ENCODE measurements around the gene COA3.

Gene COA3

GRCh38 chr17:42759982-42760651, 38.4 kb downstream of the COA3 start:
- no peak for DNase-seq

- no peak for DNase-seq
These were observed 43.7 kb downstream of the COA3 start for GRCh38 chr17:42754782-42755181.

- no peak for DNase-seq
These were observed 46.9 kb downstream of the COA3 start for GRCh38 chr17:42751628-42752027.

GRCh38 chr17:42750739-42751344, 47.7 kb downstream of the COA3 start:
- peak in 1 of 56 donors; percentile 11 for DNase-seq

GRCh38 chr17:42748908-42749798, 49.4 kb downstream of the COA3 start:
- DNase-seq: peak in 4 of 56 donors; percentile 15 to 27 (median 22)

GRCh38 chr17:42748202-42748907, 50.1 kb downstream of the COA3 start:
- peak in 1 of 56 donors; percentile 1 for DNase-seq
